Activated CD8-positive, alpha-beta memory T cell treated with anti-CD3 and anti-CD28 coated beads, Interleukin-2, amount 50 U/mL, for 1 hour (primary cell): Measurements from ENCODE around the gene CCK.

ENCODE experiments used
- DNase-seq: peaks from one replicate; pipeline ENCODE4 v3.0.0-alpha.2; 2020; ENCODE audit errors: extremely low read depth

Gene CCK

GRCh38 chr3:42267878-42268277, 1.9 kb upstream of the CCK start:
- DNase-seq: no peak

GRCh38 chr3:42265059-42265991, 660 bp downstream of the CCK start:
- DNase-seq: no peak

- DNase-seq: no peak
These were observed 1.5 kb downstream of the CCK start for GRCh38 chr3:42264399-42265058.

- no peak for DNase-seq
These were observed 2.3 kb downstream of the CCK start for GRCh38 chr3:42263354-42264346.

GRCh38 chr3:42262525-42262924, 3.5 kb downstream of the CCK start:
- no peak for DNase-seq

- no peak for DNase-seq
These were observed 9.0 kb downstream of the CCK start for GRCh38 chr3:42257007-42257406.

- no peak for DNase-seq
These were observed 9.7 kb downstream of the CCK start for GRCh38 chr3:42256135-42256819.

GRCh38 chr3:42254566-42254965, 11.4 kb downstream of the CCK start:
- DNase-seq: no peak

- DNase-seq: no peak
These were observed 15.2 kb downstream of the CCK start for GRCh38 chr3:42250761-42251160.

- peak; percentile 22 for DNase-seq
These were observed 18.4 kb downstream of the CCK start for GRCh38 chr3:42247576-42248027.

- DNase-seq: no peak
These were observed 19.9 kb downstream of the CCK start for GRCh38 chr3:42246091-42246490.

GRCh38 chr3:42236611-42237010, 29.4 kb downstream of the CCK start:
- DNase-seq: no peak

GRCh38 chr3:42235532-42235931, 30.5 kb downstream of the CCK start:
- no peak for DNase-seq

GRCh38 chr3:42230860-42231259, 35.1 kb downstream of the CCK start:
- no peak for DNase-seq

- DNase-seq: no peak
These were observed 35.9 kb downstream of the CCK start for GRCh38 chr3:42229942-42230688.

- DNase-seq: no peak
These were observed 36.6 kb downstream of the CCK start for GRCh38 chr3:42229266-42229941.

- DNase-seq: no peak
These were observed 37.2 kb downstream of the CCK start for GRCh38 chr3:42228796-42229195.

- DNase-seq: no peak
These were observed 39.2 kb downstream of the CCK start for GRCh38 chr3:42226470-42227425.
